D341Med (cell line): ENCODE measurements around the gene CANT1.
A peak's percentile ranks its signal among the peaks of the same experiment; 100 is the strongest.
"Not testable (repeated sequence)": the region's sequence is repeated elsewhere in the genome, so short reads cannot be mapped to it uniquely, and the experiment has no call there.

ENCODE experiments used
- DNase-seq: peaks from one replicate; pipeline ENCODE4 v3.0.0; 2012; ENCODE audit warnings: low spot score

CANT1 gene

DNA sequence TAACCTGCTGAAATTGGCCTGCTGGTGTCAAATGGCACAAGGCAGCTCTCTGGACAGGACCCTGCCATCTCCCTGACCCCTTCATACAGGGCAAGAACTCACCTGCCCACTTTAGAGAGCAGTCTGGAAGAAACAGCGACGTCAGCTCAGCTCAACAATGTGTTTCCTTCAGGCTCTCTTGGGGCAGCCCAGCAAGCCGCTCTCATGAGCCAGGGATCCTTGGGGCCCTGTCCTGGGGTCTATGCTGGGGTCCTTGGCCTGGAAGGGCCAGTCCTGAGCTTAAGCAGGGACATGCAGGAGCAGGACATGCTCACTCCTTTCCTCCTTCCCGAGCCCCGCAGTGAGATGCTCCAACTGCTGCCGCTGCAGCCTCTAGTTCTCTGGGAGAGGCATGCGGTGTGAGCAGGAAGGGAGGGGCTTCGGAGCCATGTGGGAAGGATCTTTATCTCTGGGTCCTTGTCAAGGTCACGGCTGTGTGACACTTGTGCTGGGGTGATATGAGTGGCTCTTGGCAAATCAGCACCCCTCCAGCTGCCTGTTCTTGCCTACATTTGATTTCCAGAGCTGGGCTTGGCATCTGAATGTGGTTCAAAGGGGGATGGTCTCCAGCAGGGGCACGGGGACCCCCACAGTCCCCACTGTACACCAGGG, 17.8 kb upstream of the CANT1 start:
- DNase-seq, result peak; percentile 37

DNA sequence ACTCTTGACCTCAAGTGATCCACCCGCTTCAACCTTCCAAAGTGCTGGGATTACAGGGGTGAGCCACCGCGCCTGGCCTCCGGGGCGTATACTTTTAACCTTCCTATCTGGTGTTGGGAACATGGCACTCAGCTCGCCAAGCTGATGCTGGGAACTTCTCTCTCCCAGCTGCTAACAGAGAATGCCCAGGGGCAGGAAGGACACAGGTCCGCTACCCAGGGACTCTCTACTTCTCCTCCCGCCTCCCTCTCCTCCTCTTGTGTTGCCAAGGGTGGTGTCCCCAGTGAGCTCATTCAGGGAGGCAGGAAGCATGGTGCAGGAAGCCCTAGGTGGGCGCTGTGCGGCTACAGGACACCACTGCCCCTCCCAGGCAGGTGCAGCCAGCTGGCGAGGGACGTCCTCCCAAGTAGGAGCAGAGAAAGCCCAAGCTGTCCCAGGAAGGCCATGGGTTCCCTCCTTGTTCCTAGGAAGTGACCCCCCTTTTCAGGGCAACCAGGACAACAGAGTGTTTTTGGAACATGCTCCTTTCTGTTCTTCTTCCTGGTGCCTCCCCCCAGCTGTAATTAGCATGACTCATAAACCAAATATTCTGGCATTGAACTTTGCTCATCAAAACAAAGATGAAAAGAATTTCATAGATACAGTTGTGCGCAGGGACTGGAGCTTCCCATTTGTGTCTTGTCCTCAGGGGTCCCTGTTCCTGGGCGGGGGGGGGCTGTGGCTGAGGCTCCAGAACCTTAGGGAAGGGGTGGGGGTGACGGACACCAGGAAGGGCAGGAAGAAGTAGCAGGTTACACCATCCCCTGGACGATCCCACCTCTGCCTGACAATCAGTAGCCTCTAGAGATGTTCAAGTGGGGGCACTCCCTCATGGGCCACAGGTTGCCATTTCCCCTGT, 17.1 kb upstream of the CANT1 start:
- peak; percentile 42 for DNase-seq

DNA sequence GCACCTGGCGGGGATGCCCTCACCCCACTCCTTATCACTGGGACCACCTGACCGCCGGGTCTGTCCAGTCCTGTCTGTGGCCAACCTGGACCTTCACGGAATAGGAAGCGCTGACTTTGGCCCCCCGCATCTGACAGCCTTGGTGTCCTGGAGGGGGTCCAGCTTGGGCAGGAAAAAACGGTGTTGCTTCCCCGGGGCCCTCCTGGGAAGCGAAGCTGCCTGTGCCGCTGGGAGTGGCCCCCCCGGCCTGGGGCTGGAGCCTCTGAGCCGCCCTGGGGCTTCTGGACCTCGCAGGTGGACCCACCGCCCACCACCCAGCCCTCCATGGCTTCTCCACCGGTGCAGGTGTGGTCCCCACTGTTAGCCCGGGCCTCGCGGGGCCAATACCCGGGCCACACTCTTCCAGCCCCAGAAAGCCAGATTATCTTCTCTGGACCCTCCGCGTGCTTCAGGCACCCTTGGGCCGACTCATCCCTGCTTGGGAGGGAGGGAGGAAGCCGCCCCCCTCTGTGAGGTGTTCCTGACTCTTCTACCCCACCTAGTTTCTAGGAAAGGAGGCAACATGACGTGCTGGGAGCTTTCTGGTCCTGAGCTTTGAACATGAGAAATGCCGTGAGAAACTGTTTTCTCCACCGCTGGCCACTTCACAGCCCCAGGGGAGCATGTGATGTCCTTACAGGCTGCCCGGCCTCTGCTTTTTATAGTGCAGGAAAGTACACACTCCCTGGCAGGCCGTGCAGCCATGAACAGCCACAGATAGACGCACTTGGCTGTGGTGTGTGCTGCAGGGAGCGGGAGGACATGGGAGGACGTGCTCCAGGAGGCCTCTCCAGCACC, 15.6 kb upstream of the CANT1 start:
- peak; percentile 44 for DNase-seq

DNA sequence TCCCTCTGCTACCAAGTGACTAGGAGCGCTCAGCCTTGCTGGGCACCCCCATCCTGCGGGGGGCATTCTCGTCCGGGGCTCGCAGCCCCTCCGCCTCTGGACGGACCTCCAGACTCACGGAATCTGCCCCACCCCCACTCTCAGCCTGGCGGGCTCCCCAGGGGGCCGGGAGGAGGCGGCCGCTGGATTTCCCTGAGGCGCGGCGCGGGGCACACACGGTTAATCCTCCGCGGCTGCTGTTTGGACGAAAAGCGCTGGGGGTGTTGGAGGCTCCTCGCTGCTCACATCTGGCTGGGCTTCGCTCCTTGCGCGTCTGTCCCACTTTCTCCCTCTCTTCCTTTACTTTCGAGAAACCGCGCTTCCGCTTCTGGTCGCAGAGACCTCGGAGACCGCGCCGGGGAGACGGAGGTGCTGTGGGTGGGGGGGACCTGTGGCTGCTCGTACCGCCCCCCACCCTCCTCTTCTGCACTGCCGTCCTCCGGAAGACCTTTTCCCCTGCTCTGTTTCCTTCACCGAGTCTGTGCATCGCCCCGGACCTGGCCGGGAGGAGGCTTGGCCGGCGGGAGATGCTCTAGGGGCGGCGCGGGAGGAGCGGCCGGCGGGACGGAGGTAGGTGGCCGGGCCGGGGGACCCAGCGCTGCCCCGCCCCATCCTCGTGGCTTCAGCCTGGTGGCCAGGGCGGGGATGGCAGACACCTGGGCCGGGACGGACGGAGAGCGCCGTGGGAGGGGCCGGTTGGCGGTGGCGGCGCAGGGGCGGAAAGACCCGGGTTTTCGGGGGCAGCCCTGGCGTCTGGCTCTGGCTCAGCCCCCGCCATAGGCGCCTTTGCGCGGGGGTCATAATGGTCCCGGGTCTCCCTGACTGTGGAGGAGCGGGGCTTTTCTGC, 14.6 kb upstream of the CANT1 start, which contains the start of gene C1QTNF1:
Gene C1QTNF1 (plus strand): TSS at position 284 of the 886 bp plus-strand sequence. CDS start 19,800 bp downstream, outside the sequence.
- peak; percentile 80 for DNase-seq

DNA sequence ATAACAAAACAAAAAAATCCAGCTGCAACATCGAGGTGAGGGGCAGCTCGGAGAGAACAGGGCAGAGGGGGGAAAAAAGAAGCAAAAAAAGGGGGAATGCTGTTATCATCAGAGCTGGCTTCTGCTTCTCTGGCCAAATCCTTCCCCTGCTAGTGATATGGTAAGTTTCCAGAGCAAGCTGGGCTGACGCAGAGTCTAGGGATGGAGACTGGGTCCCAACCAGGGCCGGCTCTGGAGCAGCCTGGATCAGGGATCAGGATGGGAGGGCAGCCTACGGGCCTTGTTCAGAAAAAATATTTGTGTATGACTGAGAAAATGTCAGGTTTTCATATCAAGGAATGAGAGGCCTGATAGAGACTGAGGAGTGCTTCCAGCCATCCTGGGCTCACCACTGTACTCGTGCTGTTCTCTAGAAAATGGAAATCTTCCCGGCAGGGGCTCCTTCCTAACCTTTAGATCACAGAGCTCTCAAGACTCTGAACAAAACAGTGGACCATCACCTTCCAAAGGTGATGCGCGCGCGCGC, 13.7 kb upstream of the CANT1 start:
- DNase-seq, result peak; percentile 21

DNA sequence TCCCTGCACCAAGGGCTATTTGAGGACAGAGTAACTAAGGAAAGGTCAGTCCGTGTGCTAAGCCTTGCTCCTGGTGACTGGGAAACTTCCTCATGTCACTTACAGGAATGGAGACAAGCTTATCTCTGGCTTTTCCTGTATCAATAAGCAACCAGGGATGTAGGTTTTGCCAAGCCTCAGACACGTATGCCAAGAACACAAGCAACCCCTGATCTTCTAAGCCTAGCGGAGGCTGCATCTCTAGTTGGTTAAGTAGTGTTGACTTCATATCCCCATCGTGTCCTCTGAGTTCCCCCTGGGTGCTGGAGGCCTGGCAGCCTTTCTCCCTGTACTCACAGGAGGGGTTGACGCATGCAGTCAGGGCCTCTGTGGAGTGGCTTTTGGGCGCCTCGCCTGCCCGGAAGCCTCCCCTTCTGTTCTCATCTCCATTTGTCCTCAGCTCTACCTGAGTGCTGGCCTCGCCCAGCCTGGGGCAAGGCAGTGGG, 13.0 kb upstream of the CANT1 start:
- DNase-seq, result peak; percentile 28

DNA sequence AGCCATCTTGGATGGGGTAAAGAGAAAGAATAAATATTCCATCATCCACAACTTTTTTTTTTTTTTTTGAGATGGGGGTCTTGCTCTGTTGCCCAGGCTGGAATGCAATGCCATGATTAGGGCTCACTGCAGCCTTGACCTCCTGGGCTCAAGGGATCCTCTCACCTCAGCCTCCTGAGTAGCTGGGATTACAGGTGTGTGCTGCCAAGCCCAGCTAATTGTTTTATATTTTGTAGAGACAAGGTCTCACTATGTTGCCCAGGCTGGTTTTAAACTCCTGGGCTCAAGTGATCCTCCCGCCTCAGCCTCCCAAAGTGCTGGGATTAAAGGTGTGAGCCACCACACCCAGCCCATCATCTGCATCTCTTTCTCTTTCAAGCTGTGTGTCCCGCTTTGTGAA, 12.4 kb upstream of the CANT1 start:
- not testable (repeated sequence) for DNase-seq

DNA sequence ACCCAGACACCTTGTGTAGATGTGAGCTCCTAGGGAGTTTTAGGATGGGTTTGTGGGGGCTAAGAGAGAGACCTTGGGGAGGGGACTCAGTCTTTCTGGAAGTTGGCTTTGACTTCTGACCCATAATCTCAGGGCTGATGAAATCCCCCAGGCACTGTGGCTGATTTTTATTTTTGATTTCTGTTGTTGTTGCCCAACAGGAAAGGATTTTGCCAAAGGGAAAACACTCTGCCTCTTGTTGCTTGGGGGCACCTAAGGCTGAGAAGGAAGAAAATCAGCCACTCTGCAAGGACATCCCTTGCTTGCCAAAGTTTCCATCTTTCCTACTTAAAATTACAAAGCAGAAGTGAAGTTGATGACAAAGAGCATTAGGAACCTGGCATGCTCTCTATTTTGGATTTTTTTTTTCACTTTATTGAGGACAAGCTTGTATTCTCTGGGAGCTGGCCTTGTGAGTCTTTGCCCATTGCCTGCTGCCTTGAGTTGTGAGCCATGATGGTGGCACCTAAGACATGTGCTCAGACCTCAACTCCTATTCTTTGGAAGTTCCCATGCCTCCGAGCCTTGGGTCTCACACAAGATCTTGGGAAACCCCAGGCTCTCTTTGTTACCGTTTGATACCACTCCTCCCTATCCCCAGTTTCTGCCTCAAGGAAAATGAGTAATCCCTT, 11.2 kb upstream of the CANT1 start:
- DNase-seq, result peak; percentile 27

DNA sequence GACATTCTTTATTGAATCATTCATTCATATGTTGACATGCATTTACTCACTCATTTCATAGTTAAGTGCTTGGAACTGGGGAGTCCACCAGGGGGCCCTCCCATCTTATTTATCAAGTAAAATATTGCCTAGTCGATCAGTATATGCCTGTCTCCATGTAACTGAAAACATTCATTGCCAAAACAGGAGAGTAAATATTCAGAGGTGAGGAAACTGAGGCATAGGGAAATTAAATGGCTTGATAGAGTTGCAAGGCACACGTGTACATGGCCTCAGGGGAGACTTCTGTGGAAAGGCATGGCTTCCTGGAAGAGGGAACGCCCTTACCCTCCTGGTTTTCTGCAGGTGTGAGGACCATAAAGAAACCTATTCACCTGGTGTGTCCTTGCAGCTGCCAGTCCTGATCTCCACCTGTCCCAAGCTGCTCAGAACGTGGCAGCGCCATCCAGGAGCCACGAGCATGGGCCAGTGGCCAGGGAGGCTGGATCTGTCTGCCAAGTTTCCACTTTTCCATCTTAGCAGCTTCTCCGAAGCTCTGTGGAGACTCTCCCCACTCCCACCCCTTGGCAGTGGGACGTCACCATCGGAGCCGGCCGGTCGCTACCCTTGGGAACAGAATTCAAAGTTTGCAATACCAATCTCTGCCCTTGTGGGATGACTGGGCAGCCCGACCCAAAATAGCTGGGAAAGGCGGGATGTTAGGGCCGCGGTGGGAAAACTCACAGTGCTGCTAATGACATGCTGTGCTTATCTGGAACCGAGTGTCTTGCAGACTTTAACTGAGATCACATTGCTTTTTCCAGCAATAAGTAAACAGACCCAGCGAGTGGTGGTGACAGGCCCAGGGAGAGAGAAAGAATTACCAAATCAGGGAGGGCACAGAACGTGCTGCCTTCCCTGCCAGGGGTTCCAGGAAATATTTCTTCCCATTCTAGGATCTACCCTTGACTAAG, 10.3 kb upstream of the CANT1 start:
- peak; percentile 68 for DNase-seq

DNA sequence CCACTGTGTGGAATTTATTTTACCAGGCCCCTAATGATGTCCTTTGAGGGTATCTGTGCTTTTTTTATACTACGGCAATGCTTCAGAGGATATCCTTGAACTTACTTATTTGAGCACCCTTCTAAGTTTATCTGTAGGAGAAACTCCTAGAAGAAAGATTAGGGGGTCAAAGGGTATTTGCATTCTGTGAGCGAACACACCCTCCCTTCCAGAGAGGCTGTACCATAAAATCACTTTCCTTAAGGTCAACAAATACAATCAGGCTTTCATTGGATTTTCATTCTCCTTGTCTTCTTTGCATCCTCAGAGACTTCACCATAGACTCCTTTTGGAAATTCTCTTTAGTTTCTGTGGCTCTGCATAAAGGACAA, 9.7 kb upstream of the CANT1 start:
- no peak for DNase-seq

DNA sequence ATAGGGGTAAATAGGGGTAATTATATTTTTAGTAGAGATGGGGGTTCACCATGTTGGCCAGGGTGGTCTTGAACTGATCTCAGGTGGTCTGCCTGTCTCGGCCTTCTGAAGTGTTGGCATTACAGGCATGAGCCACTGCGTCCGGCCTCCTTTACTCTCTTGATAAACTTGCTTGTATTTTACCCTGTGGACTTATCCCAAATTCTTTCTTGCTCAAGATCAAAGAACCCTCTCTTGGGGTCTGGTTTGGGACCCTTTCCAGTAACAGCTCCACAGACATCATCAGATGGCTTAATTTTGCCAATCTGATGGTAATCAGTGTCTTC, 8.8 kb upstream of the CANT1 start:
- no peak for DNase-seq

DNA sequence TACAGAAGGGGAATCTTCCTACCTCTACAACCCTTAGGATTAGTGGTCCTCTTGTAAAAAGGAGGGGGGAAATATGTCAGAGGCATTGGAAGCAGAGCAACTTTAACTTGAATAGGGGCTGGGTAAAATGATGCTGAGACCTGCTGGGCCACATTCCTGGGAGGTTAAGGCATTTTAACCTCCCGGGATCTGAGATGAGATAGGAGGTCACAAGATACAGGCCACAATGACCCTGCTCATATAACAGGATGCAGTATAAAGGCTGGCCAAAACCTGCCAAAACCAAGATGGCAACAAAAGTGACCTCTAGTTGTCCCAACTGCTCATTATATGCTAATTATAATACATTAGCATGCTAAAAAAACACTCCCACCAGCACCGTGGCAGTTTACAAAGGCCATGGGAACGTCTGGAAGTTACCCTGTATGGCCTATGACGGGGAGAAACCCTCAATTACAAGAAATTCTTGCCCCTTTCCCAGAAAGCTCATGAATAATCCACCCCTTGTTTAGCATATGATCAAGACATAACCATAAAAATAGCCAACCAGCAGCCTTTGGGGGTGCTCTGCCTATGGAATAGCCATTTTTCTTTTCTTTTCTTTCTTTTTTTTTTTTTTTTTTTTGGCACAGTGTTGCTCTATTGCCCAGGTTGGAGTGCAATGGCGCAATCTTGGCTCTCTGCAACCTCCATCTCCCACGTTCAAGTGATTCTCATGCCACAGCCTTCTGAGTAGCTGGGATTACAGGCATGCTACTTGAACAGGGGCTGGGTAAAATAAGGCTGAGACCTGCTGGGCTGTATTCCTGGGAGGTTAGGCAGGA, 8.2 kb upstream of the CANT1 start:
- DNase-seq, result no peak

DNA sequence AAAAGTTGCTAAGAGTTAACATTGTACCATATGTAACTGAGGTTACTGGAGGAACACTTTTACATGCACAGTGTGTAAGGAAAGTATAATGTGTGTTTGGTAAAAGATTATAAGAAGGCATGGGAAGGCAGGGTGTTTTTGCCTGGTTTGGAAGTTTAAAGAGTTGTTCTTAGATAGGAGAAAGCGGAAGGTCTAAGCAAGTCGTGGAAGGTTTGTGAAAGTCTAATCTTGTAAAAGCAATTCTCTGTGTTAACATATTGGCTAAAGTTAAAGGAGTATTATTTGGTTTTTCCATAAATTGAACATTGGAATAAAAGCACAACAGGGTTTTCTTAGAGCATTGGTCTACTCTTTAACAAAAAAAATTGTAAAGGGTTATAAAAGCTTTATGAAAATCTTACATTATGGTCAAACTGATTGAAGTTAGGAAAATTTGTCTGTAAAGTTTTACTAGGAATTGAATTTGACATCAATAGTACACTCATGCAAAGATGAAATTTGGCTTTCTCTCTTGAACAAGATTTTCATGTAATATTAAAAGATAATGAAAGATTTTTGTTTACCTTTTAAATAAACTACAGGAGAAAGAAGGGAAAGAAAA, 4.7 kb upstream of the CANT1 start:
- DNase-seq, result no peak

DNA sequence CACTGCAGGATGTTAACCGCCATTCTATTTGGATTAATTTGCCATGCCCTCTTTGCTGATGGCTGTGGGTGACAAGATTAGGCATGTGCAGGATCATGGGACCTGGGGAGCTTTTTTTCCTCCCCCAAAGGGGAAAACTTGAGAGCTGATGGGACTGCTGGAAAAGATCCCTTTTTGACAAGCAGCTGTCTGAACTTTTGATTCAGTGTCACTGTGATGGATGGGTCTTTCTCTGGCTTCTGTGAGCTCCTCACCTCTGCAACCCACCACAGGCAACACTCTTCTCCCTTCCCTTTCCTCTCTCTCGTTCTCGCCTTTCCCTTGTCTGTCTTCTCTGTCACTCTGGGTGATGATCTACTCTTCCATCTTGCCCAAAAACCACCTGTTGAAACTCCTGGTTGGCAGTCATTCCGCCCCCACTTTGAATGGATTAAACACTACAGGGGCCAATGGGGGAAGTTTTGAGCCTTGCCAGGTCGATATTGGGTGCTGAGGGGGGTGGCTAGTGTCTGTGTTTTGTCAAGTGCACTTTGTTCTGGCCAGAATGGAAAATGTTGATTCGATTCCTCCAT, 3.1 kb upstream of the CANT1 start:
- no peak for DNase-seq

DNA sequence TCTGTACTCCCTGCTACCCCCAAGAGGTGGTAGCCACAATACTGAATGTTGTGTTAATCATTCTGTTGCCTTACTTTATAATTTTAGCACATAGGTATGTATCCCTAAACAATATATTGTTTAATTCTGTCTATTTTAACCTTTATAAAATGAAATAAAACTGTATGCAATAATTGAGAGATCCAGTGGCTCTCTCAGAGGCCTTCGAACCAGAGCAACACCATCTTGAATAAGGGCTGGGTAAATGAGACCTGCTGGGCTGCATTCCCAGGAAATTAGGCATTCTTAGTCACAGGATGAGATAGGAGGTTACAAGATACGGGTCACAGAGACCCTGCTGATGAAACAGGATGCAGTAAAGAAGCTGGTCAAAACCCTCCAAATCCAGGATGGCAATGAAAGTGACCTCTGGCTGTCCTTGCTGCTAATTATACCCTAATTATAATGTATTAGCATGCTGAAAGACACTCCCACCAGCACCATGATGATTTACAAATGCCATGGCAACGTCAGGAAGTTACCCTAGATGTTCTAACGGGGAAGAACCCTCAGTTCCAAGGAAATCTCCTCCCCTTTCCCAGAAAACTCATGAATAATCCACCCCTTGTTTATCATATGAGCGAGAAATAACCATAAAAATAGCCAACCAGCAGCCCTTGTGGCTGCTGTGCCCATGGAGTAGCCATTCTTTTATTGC, 2.0 kb upstream of the CANT1 start:
- no peak for DNase-seq

DNA sequence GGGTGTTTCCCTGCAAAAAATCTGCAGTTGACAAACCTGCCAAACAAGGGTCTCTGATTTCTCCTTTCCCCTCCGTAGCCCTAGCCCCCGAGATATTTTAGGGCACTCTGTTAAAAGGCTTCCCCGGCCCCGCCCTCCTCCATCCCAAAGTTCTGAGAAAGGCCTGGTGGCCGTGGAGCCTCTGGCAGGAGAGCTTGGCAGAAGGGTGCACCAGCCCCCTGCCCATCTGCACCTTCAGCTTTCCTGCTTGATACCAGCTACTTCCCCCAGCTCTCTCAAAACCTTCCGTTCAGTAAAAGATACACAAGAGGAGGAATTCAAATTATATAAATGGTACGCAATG, 711 bp upstream of the CANT1 start:
- no peak for DNase-seq

DNA sequence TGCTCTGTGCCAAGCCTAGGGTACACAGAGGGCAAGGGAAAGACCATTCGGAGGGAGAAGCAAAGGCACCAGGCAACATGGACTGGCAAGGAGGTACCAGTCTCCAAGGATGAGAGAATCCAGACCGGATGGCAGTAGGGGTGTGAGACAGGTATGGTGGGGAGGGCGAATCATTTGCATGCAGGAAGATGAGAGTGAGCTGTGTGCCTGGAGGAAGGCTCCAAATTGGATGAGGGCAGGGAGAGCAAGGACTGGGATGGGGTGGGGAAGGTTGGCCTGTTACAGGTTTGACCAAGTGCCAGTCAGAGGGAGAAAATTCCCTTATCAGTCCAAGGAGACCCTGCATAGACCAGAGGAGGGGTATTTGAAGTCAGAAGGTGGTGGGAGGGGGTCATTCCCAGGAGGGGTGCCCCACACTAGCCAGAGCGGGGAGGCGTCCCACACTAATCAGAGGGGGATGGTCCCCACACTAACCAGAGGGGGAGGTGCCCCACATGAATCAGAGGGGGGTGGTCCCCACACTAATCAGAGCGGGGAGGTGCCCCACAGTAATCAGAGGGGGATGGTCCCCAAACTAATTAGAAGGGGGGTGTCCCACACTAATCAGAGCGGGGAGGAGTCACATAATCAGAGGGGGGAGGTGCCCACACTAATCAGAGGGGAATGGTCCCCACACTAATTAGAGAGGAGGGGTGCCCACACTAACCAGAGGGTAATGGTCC, 737 bp downstream of the CANT1 start:
- peak; percentile 38 for DNase-seq
